ENCODE measurements around the gene ABL1. TPM values are rescaled to one million over a fixed set of nuclear protein-coding genes. Genes with fewer than 3 reads are reported as not detected.
A peak's percentile ranks its signal among the peaks of the same experiment; 100 is the strongest.

Gene ABL1
- polyA plus RNA-seq, 2 donors, result 13.6 to 19.0 TPM

GRCh38 chr9:130913599-130914416 is 78.8 kb downstream of the ABL1 start:
- Histone ChIP-seq H3K27ac (ENCODE audit: low read depth in 2 of 2, low read length in 1 of 2) (peak overlapping the region; percentile 4 to 5), H3K36me3 (ENCODE audit: control insufficient read depth in 2 of 2, insufficient read depth in 2 of 2, low read length in 1 of 2) (no peaks in the 10 kb centered on the region), H3K4me3 (ENCODE audit: low read depth in 1 of 2, low read length in 2 of 2) (no peak overlapping the region), H3K9me3 (ENCODE audit: control insufficient read depth in 2 of 2, insufficient read depth in 1 of 2, low read depth in 1 of 2, low read length in 1 of 2) (no peaks in the 10 kb centered on the region), H3K4me1 (ENCODE audit: control insufficient read depth in 2 of 2, insufficient read depth in 2 of 2, low read length in 1 of 2) (peaks cover 0 to 2% of the 10 kb centered on the region in 2 donors), H3K27me3 (ENCODE audit: control insufficient read depth in 1 of 2, insufficient read depth in 2 of 2, low read length in 2 of 2) (peaks cover 0 to 2% of the 10 kb centered on the region in 2 donors)
- 48% methylated on average over 22 to 23 of the region's 23 CpGs for WGBS, 2 donors

- peaks cover 0 to 2% of the 10 kb centered on the region in 2 donors for H3K4me1 ChIP-seq (ENCODE audit: control insufficient read depth in 2 of 2, insufficient read depth in 2 of 2, low read length in 1 of 2)
- 79% methylated on average over 23 to 24 of the region's 24 CpGs for WGBS, 2 donors
- peaks cover 0 to 7% of the 10 kb centered on the region in 2 donors for H3K27me3 ChIP-seq (ENCODE audit: control insufficient read depth in 1 of 2, insufficient read depth in 2 of 2, low read length in 2 of 2)
- no peak overlapping the region for H3K27ac ChIP-seq (ENCODE audit: low read depth in 2 of 2, low read length in 1 of 2)
- H3K36me3 ChIP-seq (ENCODE audit: control insufficient read depth in 2 of 2, insufficient read depth in 2 of 2, low read length in 1 of 2), result no peaks in the 10 kb centered on the region
- no peaks in the 10 kb centered on the region for H3K9me3 ChIP-seq (ENCODE audit: control insufficient read depth in 2 of 2, insufficient read depth in 1 of 2, low read depth in 1 of 2, low read length in 1 of 2)
- no peak overlapping the region for H3K4me3 ChIP-seq (ENCODE audit: low read depth in 1 of 2, low read length in 2 of 2)
Observed at GRCh38 chr9:130914417-130915095, 79.5 kb downstream of the ABL1 start.

- Histone ChIP-seq H3K4me3 (ENCODE audit: low read depth in 1 of 2, low read length in 2 of 2) (no peak overlapping the region), H3K27ac (ENCODE audit: low read depth in 2 of 2, low read length in 1 of 2) (no peak overlapping the region), H3K27me3 (ENCODE audit: control insufficient read depth in 1 of 2, insufficient read depth in 2 of 2, low read length in 2 of 2) (peaks cover 0 to 8% of the 10 kb centered on the region in 2 donors), H3K36me3 (ENCODE audit: control insufficient read depth in 2 of 2, insufficient read depth in 2 of 2, low read length in 1 of 2) (no peaks in the 10 kb centered on the region), H3K4me1 (ENCODE audit: control insufficient read depth in 2 of 2, insufficient read depth in 2 of 2, low read length in 1 of 2) (peaks cover 0 to 2% of the 10 kb centered on the region in 2 donors), H3K9me3 (ENCODE audit: control insufficient read depth in 2 of 2, insufficient read depth in 1 of 2, low read depth in 1 of 2, low read length in 1 of 2) (no peaks in the 10 kb centered on the region)
- WGBS, 2 donors, result 84% methylated on average over 8 of the region's 8 CpGs
Observed at GRCh38 chr9:130915096-130915447, 80.0 kb downstream of the ABL1 start.

- Histone ChIP-seq H3K4me3 (ENCODE audit: low read depth in 1 of 2, low read length in 2 of 2) (no peak overlapping the region), H3K4me1 (ENCODE audit: control insufficient read depth in 2 of 2, insufficient read depth in 2 of 2, low read length in 1 of 2) (no peaks in the 10 kb centered on the region), H3K36me3 (ENCODE audit: control insufficient read depth in 2 of 2, insufficient read depth in 2 of 2, low read length in 1 of 2) (no peaks in the 10 kb centered on the region), H3K9me3 (ENCODE audit: control insufficient read depth in 2 of 2, insufficient read depth in 1 of 2, low read depth in 1 of 2, low read length in 1 of 2) (no peaks in the 10 kb centered on the region), H3K27ac (ENCODE audit: low read depth in 2 of 2, low read length in 1 of 2) (no peak overlapping the region), H3K27me3 (ENCODE audit: control insufficient read depth in 1 of 2, insufficient read depth in 2 of 2, low read length in 2 of 2) (peaks cover 0 to 8% of the 10 kb centered on the region in 2 donors)
- WGBS, 2 donors, result 73 to 78% methylated on average over 34 of the region's 34 CpGs
Observed at GRCh38 chr9:130917168-130917960, 82.3 kb downstream of the ABL1 start.

- no peak overlapping the region for H3K27ac ChIP-seq (ENCODE audit: low read depth in 2 of 2, low read length in 1 of 2)
- H3K4me1 ChIP-seq (ENCODE audit: control insufficient read depth in 2 of 2, insufficient read depth in 2 of 2, low read length in 1 of 2), result no peaks in the 10 kb centered on the region
- no peaks in the 10 kb centered on the region for H3K36me3 ChIP-seq (ENCODE audit: control insufficient read depth in 2 of 2, insufficient read depth in 2 of 2, low read length in 1 of 2)
- no peaks in the 10 kb centered on the region for H3K9me3 ChIP-seq (ENCODE audit: control insufficient read depth in 2 of 2, insufficient read depth in 1 of 2, low read depth in 1 of 2, low read length in 1 of 2)
- H3K27me3 ChIP-seq (ENCODE audit: control insufficient read depth in 1 of 2, insufficient read depth in 2 of 2, low read length in 2 of 2), result peaks cover 0 to 8% of the 10 kb centered on the region in 2 donors
- H3K4me3 ChIP-seq (ENCODE audit: low read depth in 1 of 2, low read length in 2 of 2), result no peak overlapping the region
- 41 to 58% methylated on average over 9 of the region's 9 CpGs for WGBS, 2 donors
Observed at GRCh38 chr9:130918101-130918825, 83.2 kb downstream of the ABL1 start.

- Histone ChIP-seq H3K9me3 (ENCODE audit: control insufficient read depth in 2 of 2, insufficient read depth in 1 of 2, low read depth in 1 of 2, low read length in 1 of 2) (no peaks in the 10 kb centered on the region), H3K27ac (ENCODE audit: low read depth in 2 of 2, low read length in 1 of 2) (no peak overlapping the region), H3K4me1 (ENCODE audit: control insufficient read depth in 2 of 2, insufficient read depth in 2 of 2, low read length in 1 of 2) (no peaks in the 10 kb centered on the region), H3K27me3 (ENCODE audit: control insufficient read depth in 1 of 2, insufficient read depth in 2 of 2, low read length in 2 of 2) (peaks cover 0 to 8% of the 10 kb centered on the region in 2 donors), H3K36me3 (ENCODE audit: control insufficient read depth in 2 of 2, insufficient read depth in 2 of 2, low read length in 1 of 2) (no peaks in the 10 kb centered on the region), H3K4me3 (ENCODE audit: low read depth in 1 of 2, low read length in 2 of 2) (no peak overlapping the region)
- 52 to 56% methylated on average over 33 of the region's 33 CpGs for WGBS, 2 donors
Observed at GRCh38 chr9:130918826-130919558, 83.9 kb downstream of the ABL1 start.

- WGBS, 2 donors, result 74 to 77% methylated on average over 14 of the region's 14 CpGs
- H3K27me3 ChIP-seq (ENCODE audit: control insufficient read depth in 1 of 2, insufficient read depth in 2 of 2, low read length in 2 of 2), result peaks cover 0 to 8% of the 10 kb centered on the region in 2 donors
- H3K9me3 ChIP-seq (ENCODE audit: control insufficient read depth in 2 of 2, insufficient read depth in 1 of 2, low read depth in 1 of 2, low read length in 1 of 2), result no peaks in the 10 kb centered on the region
- no peak overlapping the region for H3K27ac ChIP-seq (ENCODE audit: low read depth in 2 of 2, low read length in 1 of 2)
- H3K4me1 ChIP-seq (ENCODE audit: control insufficient read depth in 2 of 2, insufficient read depth in 2 of 2, low read length in 1 of 2), result no peaks in the 10 kb centered on the region
- H3K4me3 ChIP-seq (ENCODE audit: low read depth in 1 of 2, low read length in 2 of 2), result no peak overlapping the region
- H3K36me3 ChIP-seq (ENCODE audit: control insufficient read depth in 2 of 2, insufficient read depth in 2 of 2, low read length in 1 of 2), result no peaks in the 10 kb centered on the region
Observed at GRCh38 chr9:130919559-130920145, 84.6 kb downstream of the ABL1 start.

GRCh38 chr9:130920233-130920632 is 85.2 kb downstream of the ABL1 start:
- Histone ChIP-seq H3K4me1 (ENCODE audit: control insufficient read depth in 2 of 2, insufficient read depth in 2 of 2, low read length in 1 of 2) (no peaks in the 10 kb centered on the region), H3K4me3 (ENCODE audit: low read depth in 1 of 2, low read length in 2 of 2) (no peak overlapping the region), H3K36me3 (ENCODE audit: control insufficient read depth in 2 of 2, insufficient read depth in 2 of 2, low read length in 1 of 2) (no peaks in the 10 kb centered on the region), H3K9me3 (ENCODE audit: control insufficient read depth in 2 of 2, insufficient read depth in 1 of 2, low read depth in 1 of 2, low read length in 1 of 2) (no peaks in the 10 kb centered on the region), H3K27ac (ENCODE audit: low read depth in 2 of 2, low read length in 1 of 2) (no peak overlapping the region), H3K27me3 (ENCODE audit: control insufficient read depth in 1 of 2, insufficient read depth in 2 of 2, low read length in 2 of 2) (peaks cover 0 to 8% of the 10 kb centered on the region in 2 donors)
- WGBS, 2 donors, result 83 to 88% methylated on average over 8 of the region's 8 CpGs
